Measurements from ENCODE around the gene SETD5.

- no peak for TF ChIP-seq CTCF (IDR thresholded peaks at IDR 0.05)
- peak in 1 of 4 donors; percentile 11 for TF ChIP-seq POLR2AphosphoS5 (IDR thresholded peaks at IDR 0.05)
- no peak for TF ChIP-seq POLR2A (IDR thresholded peaks at IDR 0.05)
- TF ChIP-seq EP300 (IDR thresholded peaks at IDR 0.05): no peak
Observed at GRCh38 chr3:9467451-9467850, 70.0 kb downstream of the SETD5 start.
